GM12801 (cell line): Measurements from ENCODE around the gene AGAP5.

Experiments used
- TF ChIP-seq, protein P1 (sequence below): IDR thresholded peaks from one replicate; pipeline ENCODE4 v1.5.1; 2011; ENCODE audit warnings: control low read depth; ENCODE audit not compliant: insufficient read length; ENCODE audit errors: extremely low read depth

The AGAP5 gene

DNA sequence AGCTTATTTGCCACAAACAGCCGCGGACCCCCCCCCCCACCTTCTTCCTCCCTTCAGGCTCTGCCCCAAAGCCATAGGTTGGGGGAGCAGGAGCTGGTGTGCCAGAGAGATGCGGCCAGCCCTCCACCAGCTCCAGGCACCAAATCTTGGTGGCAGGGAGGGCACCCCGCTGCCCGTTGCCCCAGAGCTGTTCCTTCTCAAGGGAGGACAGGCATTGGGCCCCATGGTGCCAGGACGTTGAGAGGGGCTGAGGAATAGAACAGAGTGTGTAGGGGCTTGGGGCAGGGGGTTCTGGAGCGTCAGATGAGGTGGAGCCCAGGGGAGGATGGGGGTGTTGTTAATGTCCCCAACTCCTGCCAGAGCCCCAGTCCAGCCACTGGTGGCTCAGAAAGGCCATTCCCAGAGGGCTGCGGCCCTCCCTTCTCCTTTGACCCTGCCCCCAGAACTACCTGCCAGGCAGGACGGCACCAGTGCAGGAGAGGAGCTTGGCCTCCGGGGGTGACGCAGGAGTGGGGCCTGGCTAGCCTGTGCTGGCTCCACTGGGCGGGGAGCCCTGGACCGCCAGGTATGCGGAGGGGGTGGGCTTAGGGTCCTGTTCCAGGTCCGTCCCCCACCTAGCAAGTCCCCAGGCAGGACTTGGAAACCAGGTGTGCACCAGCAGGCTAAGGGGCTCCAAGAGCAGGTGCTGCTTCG lies 36.3 kb upstream of the AGAP5 start:
- TF ChIP-seq, protein P1, sequence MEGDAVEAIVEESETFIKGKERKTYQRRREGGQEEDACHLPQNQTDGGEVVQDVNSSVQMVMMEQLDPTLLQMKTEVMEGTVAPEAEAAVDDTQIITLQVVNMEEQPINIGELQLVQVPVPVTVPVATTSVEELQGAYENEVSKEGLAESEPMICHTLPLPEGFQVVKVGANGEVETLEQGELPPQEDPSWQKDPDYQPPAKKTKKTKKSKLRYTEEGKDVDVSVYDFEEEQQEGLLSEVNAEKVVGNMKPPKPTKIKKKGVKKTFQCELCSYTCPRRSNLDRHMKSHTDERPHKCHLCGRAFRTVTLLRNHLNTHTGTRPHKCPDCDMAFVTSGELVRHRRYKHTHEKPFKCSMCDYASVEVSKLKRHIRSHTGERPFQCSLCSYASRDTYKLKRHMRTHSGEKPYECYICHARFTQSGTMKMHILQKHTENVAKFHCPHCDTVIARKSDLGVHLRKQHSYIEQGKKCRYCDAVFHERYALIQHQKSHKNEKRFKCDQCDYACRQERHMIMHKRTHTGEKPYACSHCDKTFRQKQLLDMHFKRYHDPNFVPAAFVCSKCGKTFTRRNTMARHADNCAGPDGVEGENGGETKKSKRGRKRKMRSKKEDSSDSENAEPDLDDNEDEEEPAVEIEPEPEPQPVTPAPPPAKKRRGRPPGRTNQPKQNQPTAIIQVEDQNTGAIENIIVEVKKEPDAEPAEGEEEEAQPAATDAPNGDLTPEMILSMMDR: no peak

DNA sequence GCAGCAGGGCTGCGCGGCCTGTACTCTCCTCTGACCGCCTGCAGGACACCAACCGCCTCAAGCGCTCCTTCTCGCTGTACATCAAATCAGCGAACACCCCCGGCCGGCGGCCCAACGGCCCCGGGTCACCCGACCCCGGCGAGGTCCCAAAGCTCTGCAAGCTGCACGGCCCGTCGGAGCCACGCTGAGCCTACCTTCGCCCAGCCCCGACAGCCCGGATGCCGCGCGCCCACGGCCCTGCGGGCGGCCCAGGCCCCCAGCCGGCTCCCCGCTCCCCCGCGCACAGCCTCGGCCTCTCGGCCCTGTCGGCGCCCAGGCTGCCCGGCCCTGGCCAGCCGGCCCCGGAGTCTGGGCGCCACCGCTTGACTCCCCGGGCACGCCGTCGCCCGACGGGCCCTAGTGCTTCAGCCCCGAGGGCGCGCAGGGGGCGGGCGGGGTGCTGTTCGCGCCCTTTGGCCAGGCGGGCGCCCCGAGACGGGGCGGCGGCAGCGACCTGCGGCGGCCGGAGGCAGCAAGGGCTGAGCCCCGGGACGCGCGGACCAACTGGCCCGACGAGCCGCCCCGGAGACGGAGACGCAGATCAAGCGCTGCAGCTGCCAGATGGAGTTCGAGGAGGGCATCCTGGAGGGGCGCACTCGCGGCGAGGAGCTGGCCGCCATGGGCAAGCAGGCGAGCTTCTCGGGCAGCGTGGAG lies 35.2 kb upstream of the AGAP5 start:
- TF ChIP-seq, protein P1: no peak

DNA sequence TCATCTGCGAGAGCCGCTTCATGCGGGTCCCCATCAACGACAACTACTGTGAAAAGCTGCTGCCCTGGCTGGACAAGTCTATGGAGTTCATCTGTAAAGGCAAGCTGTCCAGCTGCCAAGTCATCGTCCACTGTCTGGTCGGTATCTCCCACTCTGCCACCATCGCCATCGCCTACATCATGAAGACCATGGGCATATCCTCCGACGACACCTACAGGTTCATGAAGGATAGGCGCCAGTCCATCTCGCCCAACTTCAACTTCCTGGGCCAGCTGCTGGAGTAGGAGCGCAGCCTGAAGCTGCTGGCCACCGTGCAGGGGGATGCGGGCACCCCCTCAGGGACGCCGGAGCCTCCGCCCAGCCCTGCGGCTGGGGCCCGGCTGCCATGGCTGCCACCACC lies 34.5 kb upstream of the AGAP5 start:
- TF ChIP-seq, protein P1: no peak

DNA sequence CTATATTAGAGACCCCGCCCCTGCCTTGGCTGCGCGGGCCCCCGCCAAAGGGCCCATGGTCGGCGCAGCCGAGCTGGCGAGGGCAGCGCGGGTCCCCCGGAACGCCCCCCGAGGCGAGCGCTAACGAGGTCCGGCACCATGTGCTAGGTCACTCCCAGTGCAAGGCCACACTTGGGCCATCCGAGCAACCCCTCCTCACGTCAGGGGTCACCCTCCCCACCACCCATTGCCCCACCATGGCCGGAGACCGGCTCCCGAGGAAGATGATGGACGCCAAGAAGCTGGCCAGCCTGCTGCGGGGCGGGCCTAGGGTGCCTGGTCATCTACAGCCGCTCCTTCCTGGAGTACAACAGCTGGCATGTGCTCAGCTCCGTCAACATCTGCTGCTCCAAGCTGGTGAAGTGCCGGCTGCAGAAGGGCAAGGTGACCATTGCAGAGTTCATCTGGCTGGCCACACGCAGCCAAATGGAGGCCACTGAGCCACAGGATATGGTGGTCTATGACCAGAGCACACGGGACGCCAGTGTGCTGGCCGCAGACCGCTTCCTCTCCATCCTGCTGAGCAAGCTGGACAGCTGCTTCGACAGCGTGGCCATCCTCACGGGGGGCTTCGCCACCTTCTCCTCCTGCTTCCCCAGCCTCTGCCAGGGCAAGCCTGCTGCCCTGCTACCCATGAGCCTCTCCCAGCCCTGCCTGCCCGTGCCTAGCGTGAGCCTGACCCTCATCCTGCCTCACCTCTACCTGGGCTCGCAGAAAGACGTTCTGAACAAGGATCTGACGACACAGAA lies 33.9 kb upstream of the AGAP5 start:
- TF ChIP-seq, protein P1: no peak

DNA sequence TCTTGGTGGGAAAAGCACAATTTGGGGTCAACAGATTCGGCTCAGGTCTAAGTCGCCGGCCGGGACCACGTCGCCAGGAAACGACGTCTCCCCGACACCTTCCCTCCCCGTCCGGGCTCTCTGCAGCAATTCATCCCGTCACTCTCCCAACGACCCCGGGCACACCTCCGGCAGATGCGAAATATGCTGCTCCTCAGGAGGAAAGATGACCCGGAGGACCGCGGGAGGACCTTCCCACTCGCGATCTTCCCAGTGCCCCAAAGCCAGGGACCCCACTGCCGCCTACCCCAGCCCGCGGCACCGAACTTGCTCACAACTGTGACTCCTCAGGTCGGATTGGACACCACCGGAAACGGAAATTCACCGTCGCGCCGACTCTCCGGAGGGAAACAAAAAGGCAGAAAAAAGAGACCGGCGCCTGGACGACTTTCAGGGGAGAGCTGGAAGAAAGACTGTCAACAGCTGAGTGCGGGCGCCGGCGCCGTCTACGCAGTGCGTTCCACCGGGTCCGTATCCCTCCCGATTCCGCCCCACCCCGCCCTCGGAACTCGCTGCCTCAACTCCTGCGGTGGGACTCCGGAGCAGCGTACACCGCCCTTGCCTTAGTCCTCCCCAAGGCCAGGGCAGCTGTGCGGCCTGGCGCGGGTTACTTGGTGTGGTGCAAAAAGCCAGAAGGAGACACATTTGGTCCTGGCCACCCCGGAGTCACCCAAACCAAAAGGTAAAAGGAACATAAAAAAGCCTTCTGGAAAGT lies 32.4 kb upstream of the AGAP5 start:
- TF ChIP-seq, protein P1: no peak

DNA sequence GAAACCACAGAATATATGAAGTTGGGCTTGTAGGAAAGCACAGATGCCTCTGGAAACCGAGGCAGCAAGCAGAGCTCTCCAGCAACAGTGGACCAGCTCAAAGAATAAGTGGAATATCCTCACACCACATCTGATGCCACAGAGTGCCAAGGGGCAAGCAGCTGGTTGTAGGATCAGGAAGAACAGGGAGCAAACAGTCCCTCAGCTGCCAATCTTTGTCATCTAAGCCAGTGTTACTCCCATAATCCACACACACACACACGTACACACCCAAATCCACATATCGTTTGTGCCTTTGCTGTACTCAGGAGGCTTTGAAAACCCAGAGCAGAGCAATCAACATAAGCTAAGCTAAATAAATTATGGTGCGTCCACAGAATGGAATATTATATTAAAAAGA lies 25.6 kb upstream of the AGAP5 start:
- TF ChIP-seq, protein P1: no peak

DNA sequence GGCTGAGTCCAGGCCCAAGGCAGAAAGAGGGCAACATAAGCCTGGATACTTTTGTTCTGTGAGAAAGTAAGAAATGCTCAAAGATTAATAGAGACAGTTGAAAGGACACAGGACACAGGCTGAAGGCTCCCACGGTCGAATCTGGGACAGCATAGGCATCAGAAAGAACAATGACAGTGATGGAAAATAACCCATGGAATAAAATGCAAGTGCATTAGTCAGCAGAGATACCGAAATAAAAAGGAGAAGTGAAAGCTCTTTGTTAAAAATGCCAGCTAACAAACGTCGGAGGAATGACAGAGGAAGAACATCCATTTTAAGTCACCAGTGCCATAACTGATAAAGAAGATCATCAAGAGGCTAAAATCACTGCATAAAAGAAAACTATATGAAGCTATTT lies 19.6 kb upstream of the AGAP5 start:
- TF ChIP-seq, protein P1: no peak
